Central memory CD4-positive, alpha-beta T cell (primary cell): Measurements from ENCODE around the gene SPECC1L.

Experiments
- DNase-seq: peaks from one replicate; pipeline ENCODE4 v3.0.0; 2022

SPECC1L gene

GRCh38 chr22:24376002-24376401, 105.4 kb downstream of the SPECC1L start:
- DNase-seq: no peak

- no peak for DNase-seq
Measured at GRCh38 chr22:24376586-24376985, 106.0 kb downstream of the SPECC1L start.

- no peak for DNase-seq
Measured at GRCh38 chr22:24379536-24379935, 108.9 kb downstream of the SPECC1L start.

- DNase-seq: no peak
Measured at GRCh38 chr22:24380220-24380904, 109.7 kb downstream of the SPECC1L start.

- DNase-seq: no peak
Measured at GRCh38 chr22:24380905-24381230, 110.2 kb downstream of the SPECC1L start.

- no peak for DNase-seq
Measured at GRCh38 chr22:24383061-24383460, 112.4 kb downstream of the SPECC1L start.

- no peak for DNase-seq
Measured at GRCh38 chr22:24384131-24384530, 113.5 kb downstream of the SPECC1L start.

GRCh38 chr22:24386937-24387471, 116.4 kb downstream of the SPECC1L start:
- no peak for DNase-seq

- no peak for DNase-seq
Measured at GRCh38 chr22:24389680-24390079, 119.0 kb downstream of the SPECC1L start.

- no peak for DNase-seq
Measured at GRCh38 chr22:24390156-24390555, 119.5 kb downstream of the SPECC1L start.

GRCh38 chr22:24390576-24390975, 119.9 kb downstream of the SPECC1L start:
- no peak for DNase-seq

- DNase-seq: no peak
Measured at GRCh38 chr22:24391836-24392217, 121.2 kb downstream of the SPECC1L start.

- no peak for DNase-seq
Measured at GRCh38 chr22:24392218-24392931, 121.7 kb downstream of the SPECC1L start.

GRCh38 chr22:24393012-24393559, 122.5 kb downstream of the SPECC1L start:
- DNase-seq: no peak

- no peak for DNase-seq
Measured at GRCh38 chr22:24393848-24394247, 123.2 kb downstream of the SPECC1L start.

- no peak for DNase-seq
Measured at GRCh38 chr22:24394254-24394653, 123.6 kb downstream of the SPECC1L start.

- no peak for DNase-seq
Measured at GRCh38 chr22:24398409-24398808, 127.8 kb downstream of the SPECC1L start.

GRCh38 chr22:24400034-24400725, 129.5 kb downstream of the SPECC1L start:
- DNase-seq: no peak

GRCh38 chr22:24400726-24401596, 130.3 kb downstream of the SPECC1L start:
- DNase-seq: no peak

GRCh38 chr22:24401931-24402367, 131.3 kb downstream of the SPECC1L start:
- DNase-seq: no peak

GRCh38 chr22:24402460-24403192, 132.0 kb downstream of the SPECC1L start:
- no peak for DNase-seq

GRCh38 chr22:24403346-24403745, 132.7 kb downstream of the SPECC1L start:
- DNase-seq: no peak
